ENCODE measurements around the gene LRP11. TPM values are rescaled to one million over a fixed set of nuclear protein-coding genes. Genes with fewer than 3 reads are reported as not detected.

LRP11 gene
- polyA plus RNA-seq, result 53.5 and 57.0 TPM in 2 replicates
- 70.6 and 71.3 TPM in 2 replicates for polyA minus RNA-seq

GRCh38 chr6:149863698-149864577, at the start of gene LRP11:
LRP11 (minus strand) TSS chr6:149864359; CDS start chr6:149864020, 339 bp downstream.
- Histone ChIP-seq H3K36me3 (ENCODE audit: insufficient read depth, low read length) (no peaks in the 10 kb centered on the region), H3K4me2 (ENCODE audit: low read length) (peak within 1 kb of the TSS; percentile 78), H3K27me3 (ENCODE audit: insufficient read depth, low read depth, low read length) (no peaks in the 10 kb centered on the region), H3K4me3 (ENCODE audit: low read length) (peak within 1 kb of the TSS; percentile 70), H3K9me3 (ENCODE audit: low read length) (no peaks in the 10 kb centered on the region), H3K79me2 (replicated peaks; ENCODE audit: insufficient read depth, low read length) (peaks cover 19% of the 10 kb centered on the region), H3K9ac (ENCODE audit: low read length) (peak within 1 kb of the TSS; percentile 84), H3K27ac (ENCODE audit: low read length) (peak within 1 kb of the TSS; percentile 67), H3K9me2 (ENCODE audit: insufficient read depth, low read length) (no peaks in the 10 kb centered on the region), H3F3A (ENCODE audit: insufficient read depth, low read length, poor library complexity, severe bottlenecking) (peaks cover 3% of the 10 kb centered on the region), H2AFZ (ENCODE audit: low read depth, low read length) (peak within 1 kb of the TSS; percentile 80), H4K20me1 (ENCODE audit: insufficient read depth) (no peaks in the 10 kb centered on the region)
- TF ChIP-seq, protein P1, sequence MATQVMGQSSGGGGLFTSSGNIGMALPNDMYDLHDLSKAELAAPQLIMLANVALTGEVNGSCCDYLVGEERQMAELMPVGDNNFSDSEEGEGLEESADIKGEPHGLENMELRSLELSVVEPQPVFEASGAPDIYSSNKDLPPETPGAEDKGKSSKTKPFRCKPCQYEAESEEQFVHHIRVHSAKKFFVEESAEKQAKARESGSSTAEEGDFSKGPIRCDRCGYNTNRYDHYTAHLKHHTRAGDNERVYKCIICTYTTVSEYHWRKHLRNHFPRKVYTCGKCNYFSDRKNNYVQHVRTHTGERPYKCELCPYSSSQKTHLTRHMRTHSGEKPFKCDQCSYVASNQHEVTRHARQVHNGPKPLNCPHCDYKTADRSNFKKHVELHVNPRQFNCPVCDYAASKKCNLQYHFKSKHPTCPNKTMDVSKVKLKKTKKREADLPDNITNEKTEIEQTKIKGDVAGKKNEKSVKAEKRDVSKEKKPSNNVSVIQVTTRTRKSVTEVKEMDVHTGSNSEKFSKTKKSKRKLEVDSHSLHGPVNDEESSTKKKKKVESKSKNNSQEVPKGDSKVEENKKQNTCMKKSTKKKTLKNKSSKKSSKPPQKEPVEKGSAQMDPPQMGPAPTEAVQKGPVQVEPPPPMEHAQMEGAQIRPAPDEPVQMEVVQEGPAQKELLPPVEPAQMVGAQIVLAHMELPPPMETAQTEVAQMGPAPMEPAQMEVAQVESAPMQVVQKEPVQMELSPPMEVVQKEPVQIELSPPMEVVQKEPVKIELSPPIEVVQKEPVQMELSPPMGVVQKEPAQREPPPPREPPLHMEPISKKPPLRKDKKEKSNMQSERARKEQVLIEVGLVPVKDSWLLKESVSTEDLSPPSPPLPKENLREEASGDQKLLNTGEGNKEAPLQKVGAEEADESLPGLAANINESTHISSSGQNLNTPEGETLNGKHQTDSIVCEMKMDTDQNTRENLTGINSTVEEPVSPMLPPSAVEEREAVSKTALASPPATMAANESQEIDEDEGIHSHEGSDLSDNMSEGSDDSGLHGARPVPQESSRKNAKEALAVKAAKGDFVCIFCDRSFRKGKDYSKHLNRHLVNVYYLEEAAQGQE (IDR thresholded peaks at IDR 0.05; ENCODE audit: borderline replicate concordance), result peak; percentile 64
- TF ChIP-seq EZH2 (IDR thresholded peaks at IDR 0.05; ENCODE audit: borderline replicate concordance, insufficient read depth, low read length, poor library complexity, severe bottlenecking) (no peak), CTCF (IDR thresholded peaks at IDR 0.05; ENCODE audit: poor library complexity, severe bottlenecking) (no peak), POLR2AphosphoS5 (IDR thresholded peaks at IDR 0.05) (peak; percentile 91), TAF1 (IDR thresholded peaks at IDR 0.05; ENCODE audit: low read depth) (peak; percentile 1), MXI1 (conservative IDR thresholded peaks at IDR 0.05; ENCODE audit: poor library complexity, severe bottlenecking) (peak; percentile 67)

GRCh38 chr6:149913540-149914240, 49.5 kb upstream of the LRP11 start:
- H4K20me1 ChIP-seq (ENCODE audit: insufficient read depth), result no peaks in the 10 kb centered on the region
- H3K9me2 ChIP-seq (ENCODE audit: insufficient read depth, low read length), result no peaks in the 10 kb centered on the region
- TF ChIP-seq TAF1 (IDR thresholded peaks at IDR 0.05; ENCODE audit: low read depth), result no peak
- TF ChIP-seq EZH2 (IDR thresholded peaks at IDR 0.05; ENCODE audit: borderline replicate concordance, insufficient read depth, low read length, poor library complexity, severe bottlenecking), result no peak
- TF ChIP-seq RAD21 (conservative IDR thresholded peaks at IDR 0.05), result no peak
- TF ChIP-seq POLR2AphosphoS5 (IDR thresholded peaks at IDR 0.05), result no peak
- H3F3A ChIP-seq (ENCODE audit: insufficient read depth, low read length, poor library complexity, severe bottlenecking), result no peaks in the 10 kb centered on the region
- H3K4me3 ChIP-seq (ENCODE audit: low read length), result no peak overlapping the region
- no peak overlapping the region for H3K27ac ChIP-seq (ENCODE audit: low read length)
- no peaks in the 10 kb centered on the region for H3K79me2 ChIP-seq (replicated peaks; ENCODE audit: insufficient read depth, low read length)
- H3K4me2 ChIP-seq (ENCODE audit: low read length), result no peak overlapping the region
- no peaks in the 10 kb centered on the region for H3K36me3 ChIP-seq (ENCODE audit: insufficient read depth, low read length)
- H3K9ac ChIP-seq (ENCODE audit: low read length), result no peak overlapping the region
- no peak overlapping the region for H2AFZ ChIP-seq (ENCODE audit: low read depth, low read length)
- H3K27me3 ChIP-seq (ENCODE audit: insufficient read depth, low read depth, low read length), result peaks cover 2% of the 10 kb centered on the region
- H3K9me3 ChIP-seq (ENCODE audit: low read length), result no peaks in the 10 kb centered on the region

Measured in neural cell (in vitro differentiated cells).